GM03348 (cell line): ENCODE data around the gene CD93.

Source experiments
- DNase-seq: peaks from one replicate; pipeline ENCODE4 v3.0.0; 2012; ENCODE audit warnings: low spot score

Gene CD93

GRCh38 chr20:23082846-23083552 is 3.1 kb downstream of the CD93 start:
- DNase-seq = no peak

- no peak for DNase-seq
These were observed 4.8 kb downstream of the CD93 start for GRCh38 chr20:23081263-23081819.

- no peak for DNase-seq
These were observed 5.6 kb downstream of the CD93 start for GRCh38 chr20:23080521-23080920.

GRCh38 chr20:23079926-23080325 is 6.2 kb downstream of the CD93 start:
- no peak for DNase-seq

GRCh38 chr20:23079016-23079351 is 7.1 kb downstream of the CD93 start:
- no peak for DNase-seq

GRCh38 chr20:23078351-23079015 is 7.6 kb downstream of the CD93 start:
- DNase-seq = no peak

GRCh38 chr20:23077277-23077676 is 8.8 kb downstream of the CD93 start:
- DNase-seq = no peak

- no peak for DNase-seq
These were observed 12.1 kb downstream of the CD93 start for GRCh38 chr20:23074052-23074451.

GRCh38 chr20:23072892-23073586 is 13.1 kb downstream of the CD93 start:
- no peak for DNase-seq

GRCh38 chr20:23071996-23072395 is 14.1 kb downstream of the CD93 start:
- DNase-seq = no peak

GRCh38 chr20:23071398-23071797 is 14.7 kb downstream of the CD93 start:
- DNase-seq = no peak

- DNase-seq = no peak
These were observed 17.0 kb downstream of the CD93 start for GRCh38 chr20:23069108-23069507.

GRCh38 chr20:23068283-23068682 is 17.8 kb downstream of the CD93 start:
- DNase-seq = no peak

- DNase-seq = no peak
These were observed 19.4 kb downstream of the CD93 start for GRCh38 chr20:23066772-23067171.

GRCh38 chr20:23065266-23066201 is 20.6 kb downstream of the CD93 start:
- DNase-seq = no peak

GRCh38 chr20:23063581-23063980 is 22.5 kb downstream of the CD93 start:
- DNase-seq = no peak

- DNase-seq = no peak
These were observed 23.0 kb downstream of the CD93 start for GRCh38 chr20:23063168-23063567.

- no peak for DNase-seq
These were observed 23.5 kb downstream of the CD93 start for GRCh38 chr20:23062632-23063031.

GRCh38 chr20:23061734-23062561 is 24.2 kb downstream of the CD93 start:
- peak; percentile 82 for DNase-seq

GRCh38 chr20:23061262-23061661 is 24.9 kb downstream of the CD93 start:
- no peak for DNase-seq

GRCh38 chr20:23060629-23061028 is 25.5 kb downstream of the CD93 start:
- no peak for DNase-seq
